ENCODE measurements around the gene BRD7.

BRD7 gene

DNA sequence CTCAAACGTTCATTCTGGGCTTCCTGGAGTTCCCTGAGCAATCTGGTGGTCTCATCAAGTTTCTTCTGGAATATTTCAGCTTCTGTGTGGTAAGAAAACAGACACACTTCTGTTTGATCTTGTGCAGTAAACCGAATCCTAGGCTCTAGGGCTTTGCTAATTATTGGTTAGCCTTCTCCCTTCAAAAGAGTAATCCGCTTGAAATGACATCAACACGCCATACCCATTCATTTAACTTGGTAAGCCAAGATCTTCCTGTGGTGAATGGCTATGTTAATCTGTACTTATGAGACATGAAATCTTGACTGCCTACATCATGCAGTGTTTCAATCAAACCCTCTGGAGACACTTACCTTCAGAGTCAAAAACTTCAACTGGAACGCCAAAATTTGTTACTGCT lies 48.5 kb downstream of the BRD7 start:
- no peak for DNase-seq (ENCODE audit: low read depth in 2 of 2)

DNA sequence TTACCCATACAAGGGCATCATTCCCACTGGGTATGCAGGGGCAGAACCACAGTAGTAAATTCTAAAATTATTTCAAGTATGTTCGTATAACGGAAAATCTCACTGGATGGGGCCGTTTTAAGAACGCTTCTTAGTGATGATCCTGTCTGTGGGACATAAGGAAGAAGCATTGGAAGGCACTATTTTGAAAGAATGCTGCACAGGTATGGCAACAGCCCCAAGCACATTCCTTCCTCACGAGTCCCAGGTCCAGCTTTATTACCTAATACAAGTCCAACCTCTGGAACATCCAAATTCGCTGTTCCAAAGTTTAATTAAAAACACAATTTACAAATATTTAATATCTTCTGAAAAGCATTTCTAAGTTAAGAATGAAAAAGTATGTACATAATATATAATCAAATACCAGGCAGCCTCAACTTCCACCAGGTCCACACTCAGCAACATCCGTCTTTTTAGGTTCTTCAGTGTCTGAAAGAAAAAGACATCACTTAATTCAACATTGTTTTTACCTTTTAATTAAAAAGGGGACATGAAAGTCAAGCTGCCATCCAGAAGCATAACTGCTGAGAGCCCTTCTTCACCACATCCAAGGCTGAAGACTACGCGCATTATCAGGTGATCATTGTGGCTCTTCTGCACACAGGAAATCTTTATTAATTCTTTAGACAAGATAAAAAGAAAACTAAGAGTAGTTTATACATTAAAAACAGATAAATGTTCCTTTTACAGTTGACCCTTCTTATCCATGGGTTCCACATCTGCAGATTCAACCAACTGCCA lies 49.8 kb downstream of the BRD7 start:
- no peak for DNase-seq (ENCODE audit: low read depth in 2 of 2)

DNA sequence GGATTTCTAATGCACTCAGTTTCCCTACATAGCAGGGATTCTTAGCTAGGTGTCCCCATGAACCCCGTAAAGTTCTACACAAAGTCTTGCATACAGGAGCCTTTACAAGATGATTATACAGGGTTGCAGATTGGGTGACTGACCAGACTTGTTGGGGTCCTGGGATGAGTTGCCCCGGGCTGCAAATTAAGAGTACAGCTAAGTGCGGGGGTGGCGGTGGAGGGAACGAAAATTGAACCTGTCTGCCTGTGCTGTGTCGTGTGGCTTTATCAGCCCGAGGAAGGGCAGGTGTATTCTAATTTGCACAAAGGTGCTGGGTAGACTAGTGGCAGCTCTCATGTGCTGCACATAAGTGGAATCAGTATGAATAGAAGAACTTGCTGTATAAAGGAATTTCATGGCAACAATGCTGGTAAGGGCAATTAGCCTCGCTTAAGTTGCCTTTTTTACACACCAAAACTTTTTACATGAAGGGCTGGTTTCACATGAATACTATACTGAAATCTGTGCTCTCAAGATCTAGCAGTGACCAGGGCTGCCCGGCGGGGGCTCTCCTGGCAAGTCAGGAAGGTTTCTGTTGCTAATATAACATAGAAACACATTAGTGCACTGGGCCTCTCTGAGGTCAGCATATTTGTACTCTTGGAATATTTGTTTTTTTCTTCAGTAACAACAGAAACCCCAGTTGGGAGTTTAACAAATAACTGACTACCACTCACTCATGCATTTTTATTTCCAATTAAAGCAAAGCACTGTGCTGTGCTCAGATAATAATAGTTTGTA lies 51.7 kb downstream of the BRD7 start:
- no peak for DNase-seq (ENCODE audit: low read depth in 2 of 2)

DNA sequence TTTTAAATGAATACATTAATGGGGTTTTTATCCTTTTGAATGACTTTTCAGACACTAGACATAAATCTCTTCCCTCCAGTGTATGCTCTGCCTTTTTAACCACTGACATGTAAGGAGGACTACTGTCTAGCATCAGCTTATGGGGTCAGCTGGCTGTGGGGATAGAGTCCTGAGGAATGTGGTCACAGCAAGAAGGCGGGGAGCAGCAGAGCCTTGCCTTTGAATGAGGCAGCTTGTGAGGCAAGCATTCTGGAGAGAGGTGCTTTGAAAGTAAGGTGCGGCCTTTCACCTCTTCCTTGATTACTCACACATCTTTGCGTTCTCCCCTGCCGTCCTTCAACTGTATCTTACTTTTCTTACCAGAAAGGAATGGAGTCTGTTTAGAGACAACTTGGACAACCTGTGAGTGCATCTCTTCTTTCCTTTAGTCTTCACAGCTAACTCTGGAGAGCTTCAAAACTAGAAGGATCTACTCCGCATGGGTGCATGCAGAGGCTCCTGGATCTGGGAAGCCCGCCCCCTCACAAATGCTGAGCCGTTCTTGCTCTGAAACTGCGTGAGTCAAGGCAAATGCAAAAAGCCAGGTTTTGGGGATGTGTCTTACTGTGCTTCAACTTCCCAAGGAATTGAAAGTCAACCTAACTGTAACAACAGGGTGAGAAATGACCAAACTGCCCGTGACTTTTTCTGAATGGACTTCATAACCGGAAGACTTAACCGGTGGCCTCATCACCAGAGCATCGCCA lies 52.5 kb downstream of the BRD7 start:
- DNase-seq (ENCODE audit: low read depth in 2 of 2) = no peak

DNA sequence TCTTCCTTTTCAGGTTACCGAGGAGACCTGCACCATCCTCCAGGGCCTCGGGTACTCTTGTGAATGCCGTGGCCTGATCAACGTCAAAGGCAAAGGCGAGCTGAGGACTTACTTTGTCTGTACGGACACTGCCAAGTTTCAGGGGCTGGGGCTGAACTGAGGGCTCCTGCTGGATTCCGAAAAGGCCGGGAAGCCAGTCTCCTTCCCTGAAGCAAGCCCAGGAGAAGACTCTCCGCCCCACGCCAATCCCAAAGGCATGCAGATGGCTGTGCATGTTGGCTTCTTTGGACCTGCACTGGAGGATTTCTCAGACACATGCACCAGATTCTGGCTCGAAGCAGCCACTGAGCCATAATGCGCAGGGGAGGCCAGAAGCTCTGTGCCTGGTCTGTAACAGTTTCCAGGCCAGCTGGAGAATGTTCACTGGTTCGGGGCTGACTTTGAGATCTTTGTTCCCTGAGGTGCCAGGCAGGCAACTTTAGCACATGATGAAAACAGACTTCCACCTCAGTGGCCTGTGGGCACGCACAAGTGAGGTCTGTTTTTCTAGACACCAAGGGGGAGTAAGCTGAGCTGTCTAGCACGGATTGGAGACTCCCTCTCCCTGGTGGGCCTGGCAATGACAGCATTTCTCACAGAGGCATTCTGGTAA lies 53.3 kb downstream of the BRD7 start:
- DNase-seq (ENCODE audit: low read depth in 2 of 2) = no peak

DNA sequence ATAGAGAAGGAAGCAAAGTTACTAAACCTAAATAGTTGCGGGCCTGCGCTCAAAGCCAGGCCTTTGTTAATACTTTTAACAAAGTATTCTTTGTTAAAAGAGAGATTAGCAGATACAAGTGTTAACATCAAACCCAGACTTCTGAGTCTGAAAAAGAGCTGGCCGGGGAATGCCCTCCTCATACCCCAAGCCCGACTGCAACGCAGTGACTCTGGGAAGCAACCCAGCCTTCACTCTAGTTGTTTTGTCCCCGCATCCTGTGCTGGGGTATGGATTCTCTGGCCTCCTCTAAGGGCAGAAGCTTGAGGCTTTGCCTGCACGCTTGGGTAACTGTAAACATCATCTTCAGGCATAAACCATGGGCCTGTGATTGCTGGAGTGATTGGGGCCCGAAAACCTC lies 54.1 kb downstream of the BRD7 start:
- DNase-seq (ENCODE audit: low read depth in 2 of 2) = no peak

DNA sequence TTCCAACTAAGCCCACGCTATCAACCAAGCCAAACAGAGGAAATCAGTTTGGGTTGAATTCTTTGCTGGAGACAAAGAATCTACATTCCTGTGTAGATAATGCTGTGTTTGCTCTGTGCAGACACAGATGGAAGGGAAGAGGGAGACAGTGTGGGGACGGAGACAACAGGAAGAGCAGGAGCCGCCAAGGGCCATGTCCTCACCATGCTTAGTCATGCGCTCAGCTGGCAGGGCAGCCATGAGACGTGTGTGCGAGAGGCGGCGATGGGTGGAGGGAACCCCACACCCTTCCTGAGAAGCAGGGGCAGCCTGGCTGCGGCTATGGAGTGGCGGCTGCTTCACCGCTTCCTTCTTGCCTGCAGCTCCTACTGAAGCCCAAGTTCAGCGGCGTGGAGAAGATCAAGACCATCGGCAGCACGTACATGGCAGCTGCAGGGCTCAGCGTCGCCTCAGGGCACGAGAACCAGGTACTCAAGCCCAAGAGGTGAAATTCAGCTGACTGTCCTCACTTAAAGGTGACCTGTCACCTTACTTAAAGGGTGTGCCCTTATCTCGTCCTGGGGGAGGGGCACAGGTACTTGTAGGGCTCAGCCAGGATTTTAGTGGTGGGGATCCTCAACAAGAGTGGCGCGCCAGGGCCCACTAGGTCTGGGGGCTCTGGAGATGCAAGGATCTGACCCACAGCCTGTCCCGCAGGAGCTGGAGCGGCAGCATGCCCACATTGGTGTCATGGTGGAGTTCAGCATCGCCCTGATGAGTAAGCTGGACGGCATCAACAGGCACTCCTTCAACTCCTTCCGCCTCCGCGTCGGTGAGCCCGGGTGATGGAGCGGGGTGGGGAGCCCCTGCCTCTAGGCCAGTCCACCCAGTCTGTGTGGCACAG lies 55.0 kb downstream of the BRD7 start:
- DNase-seq (ENCODE audit: low read depth in 2 of 2) = no peak

DNA sequence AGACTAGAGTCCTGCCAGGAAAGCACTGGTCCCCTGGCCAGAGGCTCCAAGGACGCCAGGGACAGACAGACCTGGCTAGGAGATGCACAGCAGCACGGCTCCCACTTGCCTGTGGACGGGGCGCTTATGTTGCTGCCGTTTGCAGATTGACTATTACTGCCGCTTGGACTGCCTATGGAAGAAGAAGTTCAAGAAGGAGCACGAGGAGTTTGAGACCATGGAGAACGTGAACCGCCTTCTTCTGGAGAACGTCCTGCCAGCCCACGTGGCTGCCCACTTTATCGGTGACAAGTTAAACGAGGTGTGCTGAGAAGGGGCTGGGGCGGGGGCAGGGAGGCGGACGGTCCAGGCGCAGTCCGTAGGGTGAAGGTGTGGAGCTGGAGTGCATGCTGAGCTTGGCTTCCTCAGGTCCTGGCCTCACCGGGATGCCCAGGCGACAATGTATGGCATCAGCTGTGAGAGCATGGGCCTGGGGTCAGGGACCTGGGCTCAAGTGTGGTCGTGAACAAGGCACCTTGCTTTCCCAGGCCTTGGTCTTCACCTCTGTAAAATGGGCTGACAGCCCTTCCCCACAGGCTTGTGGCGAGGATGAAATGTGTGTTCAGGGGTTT lies 56.8 kb downstream of the BRD7 start:
- DNase-seq (ENCODE audit: low read depth in 2 of 2) = no peak

DNA sequence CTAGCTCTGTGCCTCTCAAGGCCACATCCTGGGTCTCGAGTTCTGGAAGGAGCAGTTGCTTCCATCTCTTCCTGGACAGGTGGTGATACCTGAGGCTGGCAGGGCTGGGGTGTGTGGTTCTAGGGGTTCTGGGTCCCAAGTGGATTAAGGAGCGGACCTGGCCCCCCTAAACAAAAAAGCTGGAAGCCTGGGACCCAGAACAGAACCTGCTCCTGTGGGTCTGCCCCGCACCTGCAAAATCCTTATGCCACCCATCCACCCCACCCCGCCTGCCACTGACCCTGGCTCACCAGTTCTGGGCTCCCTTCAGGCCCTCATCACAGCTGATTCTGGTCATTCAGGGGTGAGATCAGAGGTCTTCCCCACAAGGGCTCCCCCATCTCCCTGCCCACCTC lies 57.7 kb downstream of the BRD7 start:
- no peak for DNase-seq (ENCODE audit: low read depth in 2 of 2)

DNA sequence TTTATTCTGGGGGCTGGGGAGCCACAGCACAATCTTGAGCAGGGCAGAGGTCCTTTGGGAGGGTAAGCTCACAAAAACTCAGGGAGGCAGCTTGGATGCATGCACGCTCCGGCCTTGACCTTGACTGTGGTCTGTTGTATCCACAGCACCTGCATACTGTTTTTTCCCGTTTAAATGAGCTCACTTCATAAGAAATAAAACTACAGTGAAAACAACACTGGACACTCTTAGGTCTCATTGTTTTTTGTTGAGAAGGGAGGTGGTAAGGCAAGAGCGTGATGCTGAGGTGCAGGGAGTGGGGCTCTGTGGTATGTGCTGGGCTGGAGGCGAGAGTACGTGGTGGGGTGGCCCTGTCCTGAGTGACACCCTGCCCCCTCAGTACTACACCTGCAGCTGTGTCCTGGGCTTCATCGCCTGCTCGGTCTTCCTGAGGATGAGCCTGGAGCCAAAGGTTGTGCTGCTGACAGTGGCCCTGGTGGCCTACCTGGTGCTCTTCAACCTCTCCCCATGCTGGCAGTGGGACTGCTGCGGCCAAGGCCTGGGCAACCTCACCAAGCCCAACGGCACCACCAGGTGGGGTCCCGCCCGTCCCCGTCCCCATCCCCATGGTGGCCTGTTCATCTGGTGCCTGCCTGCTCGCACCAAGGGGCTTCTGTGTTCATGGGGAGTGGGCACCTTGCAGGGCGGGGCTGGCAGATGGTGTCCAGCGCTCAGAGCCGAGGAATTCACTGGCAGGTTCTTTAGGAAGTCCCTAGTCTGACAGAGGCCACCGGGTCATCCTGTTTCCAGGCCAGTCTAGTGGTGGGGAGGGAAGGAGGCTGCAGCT lies 58.3 kb downstream of the BRD7 start:
- no peak for DNase-seq (ENCODE audit: low read depth in 2 of 2)

DNA sequence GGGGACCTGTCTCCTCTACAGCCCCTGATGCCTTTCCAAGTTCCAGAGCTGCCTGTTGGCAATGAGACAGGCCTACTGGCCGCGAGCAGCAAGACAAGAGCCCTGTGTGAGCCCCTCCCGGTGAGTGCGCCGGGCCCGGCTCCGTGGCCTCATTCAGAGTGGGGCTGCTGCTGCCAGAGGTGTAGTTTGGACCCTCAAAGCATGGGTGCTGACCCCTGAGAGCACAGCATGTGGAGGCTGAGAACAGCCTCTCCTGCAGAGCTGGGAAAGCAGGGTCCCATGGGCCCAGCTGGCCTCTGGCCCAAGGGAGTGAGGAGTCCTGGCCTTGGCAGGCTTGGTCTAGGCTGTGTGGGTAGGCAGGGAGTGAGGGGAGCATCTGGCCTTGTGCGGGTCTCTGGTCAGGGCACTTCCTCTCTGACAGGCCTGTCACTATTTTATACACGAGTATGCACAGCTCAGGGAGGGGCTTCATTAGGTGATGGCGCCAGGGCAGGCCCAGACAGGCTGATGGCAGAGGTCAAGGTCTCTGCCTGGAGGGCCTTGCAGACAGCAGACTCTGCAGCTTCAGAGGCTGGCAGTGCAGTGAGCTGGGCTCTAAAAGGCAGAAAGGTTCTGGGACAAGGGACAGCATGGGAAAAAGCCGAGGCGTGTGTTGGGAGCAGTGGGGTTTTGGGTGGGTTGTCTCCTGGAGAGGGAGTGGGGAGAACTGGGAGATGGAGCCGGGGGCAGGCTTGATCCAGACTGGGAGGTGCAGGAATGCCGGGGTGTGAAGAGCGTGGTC lies 59.1 kb downstream of the BRD7 start:
- no peak for DNase-seq (ENCODE audit: low read depth in 2 of 2)

DNA sequence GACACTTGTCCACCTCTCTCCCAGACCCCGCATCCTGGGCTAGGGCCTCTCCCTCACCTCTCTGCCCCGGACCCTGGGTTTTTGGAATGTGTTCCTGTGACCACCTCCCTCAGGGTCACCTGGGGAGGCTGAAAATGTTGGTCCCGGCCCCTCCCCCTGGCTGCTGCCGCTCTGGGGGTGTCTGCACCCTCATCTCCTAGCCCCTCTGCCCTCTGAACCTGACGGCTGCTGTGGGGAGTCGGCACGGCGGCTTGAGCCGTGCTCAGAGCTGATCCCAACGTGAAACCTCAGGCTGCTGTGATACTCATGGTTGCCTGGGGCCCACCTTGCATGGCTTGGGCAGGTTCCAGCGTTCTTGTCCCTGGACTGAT lies 59.6 kb downstream of the BRD7 start:
- DNase-seq (ENCODE audit: low read depth in 2 of 2) = no peak

DNA sequence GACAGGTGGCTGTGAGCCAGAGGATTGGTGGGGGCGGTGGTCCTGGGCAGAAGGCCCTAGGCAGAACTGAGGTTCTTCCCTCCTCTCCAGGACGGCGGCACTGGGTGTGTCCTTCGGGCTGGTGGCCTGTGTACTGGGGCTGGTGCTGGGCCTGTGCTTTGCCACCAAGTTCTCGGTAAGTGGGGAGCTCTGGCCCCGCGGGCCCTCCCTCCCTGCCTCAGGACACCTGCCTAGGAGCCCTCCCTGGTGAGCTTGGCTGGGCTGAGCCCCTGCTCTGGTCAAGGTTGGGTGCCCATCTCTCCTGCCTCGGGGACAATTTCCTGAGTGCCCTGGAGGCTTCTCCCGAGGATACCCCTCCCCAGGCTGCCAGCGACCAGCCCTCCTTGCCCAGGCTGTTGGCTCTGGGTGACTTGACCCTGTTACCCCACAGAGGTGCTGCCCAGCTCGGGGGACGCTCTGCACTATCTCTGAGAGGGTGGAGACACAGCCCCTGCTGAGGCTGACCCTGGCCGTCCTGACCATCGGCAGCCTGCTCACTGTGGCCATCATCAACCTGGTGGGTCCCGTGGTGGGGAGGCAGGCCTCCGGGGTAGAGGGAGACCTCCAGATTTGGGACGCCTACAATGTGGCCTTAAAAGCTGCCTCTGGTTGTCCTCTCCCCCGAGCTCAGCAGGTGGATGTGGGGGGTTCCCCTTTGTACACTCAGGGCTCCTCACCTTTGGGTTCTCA lies 60.4 kb downstream of the BRD7 start:
- no peak for DNase-seq (ENCODE audit: low read depth in 2 of 2)

DNA sequence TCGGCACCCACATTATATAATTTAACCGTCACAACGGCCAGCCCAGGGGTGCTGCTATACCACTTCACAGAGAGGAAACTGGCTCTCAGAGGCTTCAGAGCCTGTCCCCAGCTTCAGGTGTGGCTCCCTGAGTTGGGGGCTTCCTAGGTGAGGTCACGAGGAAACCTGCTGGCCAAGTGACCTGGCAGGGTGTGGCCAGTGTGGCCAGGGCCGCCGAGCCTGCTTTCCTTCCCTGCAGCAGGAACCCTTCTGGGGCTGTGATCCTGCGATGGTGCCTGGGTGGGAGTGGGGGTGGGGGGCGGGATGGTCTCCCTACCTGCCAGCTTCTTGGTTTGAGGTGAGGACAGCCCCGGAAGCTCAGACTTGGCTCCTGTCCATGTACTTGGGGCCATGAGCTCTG lies 62.5 kb downstream of the BRD7 start:
- no peak for DNase-seq (ENCODE audit: low read depth in 2 of 2)

DNA sequence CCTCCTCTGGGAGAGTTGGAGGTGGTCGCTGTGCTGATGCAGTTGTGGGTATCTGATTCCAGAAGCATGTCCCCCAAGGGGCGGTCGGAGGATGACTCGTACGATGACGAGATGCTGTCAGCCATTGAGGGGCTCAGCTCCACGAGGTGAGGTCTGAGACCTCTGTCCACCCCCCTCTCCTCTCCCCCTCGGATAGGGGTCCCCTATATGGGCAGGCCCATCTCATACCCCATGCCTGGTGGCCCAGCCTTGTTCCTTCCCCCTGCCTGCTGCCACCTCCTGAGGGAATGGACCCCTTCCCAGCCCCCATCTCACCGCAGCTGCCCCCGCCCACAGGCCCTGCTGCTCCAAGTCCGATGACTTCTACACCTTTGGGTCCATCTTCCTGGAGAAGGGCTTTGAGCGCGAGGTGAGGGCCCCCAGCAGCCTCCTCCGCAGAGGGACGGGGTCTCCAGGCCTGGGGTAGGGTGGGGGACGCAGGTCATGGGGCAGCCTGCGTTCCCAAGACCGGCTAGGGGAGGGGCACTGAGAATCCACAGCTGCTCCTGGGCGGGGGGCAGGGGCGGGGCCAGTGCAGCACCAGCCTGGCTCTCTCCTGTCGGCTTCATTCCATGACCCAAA lies 63.2 kb downstream of the BRD7 start:
- no peak for DNase-seq (ENCODE audit: low read depth in 2 of 2)

DNA sequence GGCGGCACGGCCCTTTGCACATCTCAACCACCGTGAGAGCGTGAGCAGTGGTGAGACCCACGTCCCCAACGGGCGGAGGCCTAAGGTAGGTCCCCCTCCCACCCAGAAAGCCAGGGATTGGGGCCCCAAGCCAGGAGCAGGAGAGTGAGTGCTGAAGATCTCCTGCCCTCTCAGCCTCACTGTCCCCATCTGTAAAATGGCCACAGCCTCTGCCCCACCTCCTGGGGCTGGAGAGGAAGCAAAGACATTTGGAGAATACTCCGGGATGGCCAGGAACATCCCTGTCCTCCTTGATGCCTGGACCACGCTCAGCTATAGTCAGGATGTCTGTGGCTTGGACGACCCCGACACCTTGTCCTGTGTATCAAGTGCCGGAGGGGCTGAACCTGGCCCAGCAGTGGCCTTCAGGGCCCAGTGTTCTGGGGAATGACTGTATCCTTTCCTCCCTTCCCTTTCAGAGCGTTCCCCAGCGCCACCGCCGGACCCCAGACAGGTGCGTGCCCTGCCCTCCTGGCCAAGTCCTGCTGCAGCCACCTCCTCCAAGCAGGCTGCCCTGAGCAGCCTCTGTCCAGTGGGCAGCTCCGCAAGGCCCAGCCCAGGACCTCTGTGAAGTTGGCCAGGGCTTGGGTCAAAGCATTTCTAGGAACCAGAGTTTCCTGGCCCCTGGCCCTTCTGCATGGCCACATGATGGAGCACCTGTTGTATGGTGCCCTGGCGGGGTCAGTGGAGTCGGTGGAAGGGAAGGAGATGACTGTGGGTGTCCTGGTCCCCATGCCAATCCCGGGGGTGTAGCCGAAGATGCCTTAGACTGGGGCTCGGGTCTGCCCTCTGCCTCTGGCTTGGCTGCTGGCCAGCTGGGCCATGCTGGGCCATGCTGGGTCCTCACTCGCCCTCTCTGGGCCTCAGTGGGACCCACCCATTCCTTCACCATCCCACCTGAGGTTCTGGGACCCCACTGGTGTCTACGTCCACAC lies 64.0 kb downstream of the BRD7 start:
- DNase-seq (ENCODE audit: low read depth in 2 of 2) = no peak

All from fibroblast of skin of left biceps (primary cell).